Measurements from ENCODE around the gene TOP2B. TPM values are rescaled to one million over a fixed set of nuclear protein-coding genes. Genes with fewer than 3 reads are reported as not detected.

TOP2B gene
- total and polyA plus RNA-seq, 9 of the 15 experiments (the other 6 are each of a cell fraction or from before 2014, with no cell fraction given), result 45.3 to 186 (median 134) TPM

- CTCF ChIA-PET (ENCODE audit: low intra/inter-chr PET ratio), result no interaction called here
- BruUV-seq (replicated peaks), result no TSS peak
- H3K4me3 ChIP-seq, result no peak overlapping the region
- ATAC-seq, result no peak
- no peaks in the 10 kb centered on the region for H3K9me3 ChIP-seq (replicated peaks; ENCODE audit: control insufficient read depth, insufficient read depth, low read depth, low read length)
- intact Hi-C loops (cut with micrococcal nuclease) (no loop called here), in situ Hi-C loops (cut with MboI) (no loop called here)
- no peaks in the 10 kb centered on the region for H3K9me1 ChIP-seq (ENCODE audit: control insufficient read depth, insufficient read depth, low read length)
- H4K20me1 ChIP-seq (replicated peaks; ENCODE audit: control insufficient read depth, insufficient read depth, low read length), result no peaks in the 10 kb centered on the region
- no peak overlapping the region for H2AFZ ChIP-seq (ENCODE audit: low read depth, low read length)
- WGBS (ENCODE audit: insufficient coverage, low coverage, missing lambda C conversion rate), result under 1% methylated on average over 7 of the region's 7 CpGs
- H3K79me2 ChIP-seq (ENCODE audit: control insufficient read depth, insufficient read depth, low read length), result no peaks in the 10 kb centered on the region
- H3K36me3 ChIP-seq (ENCODE audit: control insufficient read depth, insufficient read depth, low read length), result no peaks in the 10 kb centered on the region
- H3K27me3 ChIP-seq (ENCODE audit: control insufficient read depth in 2 of 2, insufficient read depth in 2 of 2, low read length in 2 of 2), result no peaks in the 10 kb centered on the region; a peak in 1 of 5 replicates
- DNase-seq (ENCODE audit: extremely low read depth in 1 of 4, low spot score in 3 of 4), result no peak
- H3K9ac ChIP-seq (ENCODE audit: insufficient read depth in 1 of 2, low read depth in 2 of 2, low read length in 2 of 2), result no peak overlapping the region
- no peak overlapping the region for H3K27ac ChIP-seq (ENCODE audit: extremely low read depth, low read depth, low read length)
- TF ChIP-seq ATF6 (CRISPR knock-in tag; IDR thresholded peaks at IDR 0.05), result no peak
- TF ChIP-seq BACH1 (tag; IDR thresholded peaks at IDR 0.05), result no peak
- TF ChIP-seq EP400 (IDR thresholded peaks at IDR 0.05), result no peak
- TF ChIP-seq BRF1 (IDR thresholded peaks at IDR 0.05; ENCODE audit: borderline replicate concordance, extremely low read depth, insufficient read length), result no peak
- no peak for TF ChIP-seq GTF2A2 (tag; IDR thresholded peaks at IDR 0.05)
- FAIRE-seq, result no peak
- POLR2A ChIA-PET, result interaction anchor here (0.6 kb wide), 1 partner anchor 100 kb away, joined by 5 read pairs; no protein-coding TSS in a partner anchor
- H3K4me1 ChIP-seq (replicated peaks in 1 of 2; ENCODE audit: control insufficient read depth in 2 of 2, insufficient read depth in 2 of 2, low read length in 2 of 2), result no peaks in the 10 kb centered on the region
- H3K4me2 ChIP-seq (ENCODE audit: insufficient read depth, low read length), result no peak overlapping the region
These were observed 110.3 kb downstream of the TOP2B start for GRCh38 chr3:25554376-25554775.
